GM21529 (cell line): ENCODE measurements around the gene BBS12.

ENCODE experiments used
- ATAC-seq: cut with Tn5 transposase; IDR thresholded peaks from one replicate; pipeline ENCODE4 v1.9.1; 2021; ENCODE audit not compliant: unreplicated experiment

The BBS12 gene

DNA sequence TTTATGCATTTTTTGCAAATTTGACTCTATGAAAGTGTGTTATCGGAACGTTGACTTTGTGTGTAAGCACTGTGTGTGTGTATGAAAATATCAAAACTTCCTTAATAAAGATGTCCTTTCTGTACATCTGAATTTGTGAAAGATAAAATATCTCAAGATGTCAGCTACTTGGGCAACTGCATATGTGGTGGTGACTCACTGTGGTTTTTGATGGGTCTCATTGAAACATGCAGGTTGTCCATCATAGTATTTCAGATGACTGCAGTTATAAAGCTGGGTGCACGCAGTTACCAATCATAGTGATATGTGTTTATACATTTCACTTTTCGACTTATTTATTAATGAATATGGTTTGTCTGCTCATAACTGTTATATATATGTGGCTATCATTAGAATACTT, 19.7 kb upstream of the BBS12 start:
- ATAC-seq = no peak

DNA sequence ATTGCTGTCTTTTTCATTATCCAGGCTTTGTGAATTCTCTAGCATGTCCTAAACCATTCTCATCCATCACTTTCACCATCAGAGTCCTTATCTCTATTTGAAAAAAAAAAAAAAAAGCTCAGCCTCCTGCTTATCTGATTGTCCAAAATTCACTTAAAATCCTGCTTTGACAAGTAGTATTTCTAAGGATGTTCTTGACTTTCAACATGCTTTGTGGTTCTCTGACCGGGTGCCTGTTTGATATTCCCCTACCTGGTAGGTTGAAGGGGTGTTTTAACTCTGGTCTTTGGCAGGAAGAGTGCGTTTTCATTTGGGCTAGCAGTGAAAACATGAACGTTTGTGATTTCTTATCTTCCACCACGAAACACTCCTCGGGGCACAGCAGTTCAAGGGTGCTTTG, 17.3 kb upstream of the BBS12 start:
- ATAC-seq = no peak

DNA sequence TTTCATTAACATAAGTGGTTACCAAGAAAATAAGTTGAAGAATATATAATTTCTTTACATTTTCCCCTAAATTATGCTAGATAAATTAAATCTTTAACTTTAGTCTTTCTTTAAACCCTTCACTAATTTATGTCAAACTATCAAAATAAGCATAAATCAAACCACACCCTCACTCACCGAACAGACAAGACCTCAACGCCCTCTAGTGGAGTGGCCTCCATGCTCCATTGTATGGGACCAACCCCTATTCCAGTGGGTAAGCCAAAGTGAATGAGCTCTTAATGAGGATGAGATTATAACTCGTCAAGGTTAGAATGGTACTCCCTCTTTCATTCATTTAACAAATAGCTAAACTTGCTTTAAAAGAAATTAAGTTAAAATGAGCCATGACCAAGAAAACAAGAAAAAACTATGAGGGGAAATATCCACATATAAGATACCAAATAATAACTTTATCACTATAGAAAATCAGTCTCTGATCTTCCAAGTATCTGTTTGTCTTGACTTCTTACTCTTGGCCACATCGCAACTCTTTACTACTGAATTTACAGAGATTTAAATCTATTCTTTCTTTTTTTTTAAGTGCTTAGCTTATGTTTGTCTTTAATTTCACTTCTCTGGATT, 15.6 kb upstream of the BBS12 start:
- peak; percentile 96 for ATAC-seq

DNA sequence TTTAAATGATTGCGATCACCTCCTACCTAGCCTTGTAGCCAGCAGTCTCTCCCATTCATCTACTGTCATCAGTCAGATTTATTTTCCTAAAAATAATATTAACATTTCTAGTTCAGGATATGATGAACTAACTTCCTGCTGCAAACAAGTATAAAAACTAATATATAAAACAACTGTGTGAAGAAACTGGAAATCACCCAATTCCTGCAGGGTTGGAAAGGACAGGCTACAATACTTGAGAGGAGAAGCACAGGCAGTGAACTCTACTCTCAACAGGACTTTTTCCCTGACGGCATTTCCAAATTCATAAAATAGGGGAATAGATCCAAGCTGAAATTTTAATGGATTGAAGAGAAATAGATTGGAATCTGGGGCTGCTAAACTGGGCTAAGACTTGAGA, 14.2 kb upstream of the BBS12 start:
- ATAC-seq = no peak

DNA sequence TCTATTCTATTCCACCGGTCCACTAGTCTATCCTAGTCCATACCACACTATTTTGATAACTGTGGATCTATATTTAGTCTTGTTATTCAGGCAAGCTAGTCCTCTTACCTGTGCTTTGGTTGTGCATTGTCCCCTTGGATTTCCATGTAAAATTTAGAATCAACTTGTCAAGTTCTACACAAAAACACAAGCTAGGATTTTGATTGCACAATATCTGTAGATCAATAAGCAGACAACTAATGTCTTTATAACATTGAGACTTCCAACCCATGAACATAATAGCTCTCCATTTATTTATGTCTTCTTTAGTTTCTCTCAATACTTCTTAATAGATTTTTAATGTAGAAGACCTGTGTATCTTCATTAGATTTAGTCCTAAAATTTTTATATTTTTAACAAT, 10.2 kb upstream of the BBS12 start:
- no peak for ATAC-seq

DNA sequence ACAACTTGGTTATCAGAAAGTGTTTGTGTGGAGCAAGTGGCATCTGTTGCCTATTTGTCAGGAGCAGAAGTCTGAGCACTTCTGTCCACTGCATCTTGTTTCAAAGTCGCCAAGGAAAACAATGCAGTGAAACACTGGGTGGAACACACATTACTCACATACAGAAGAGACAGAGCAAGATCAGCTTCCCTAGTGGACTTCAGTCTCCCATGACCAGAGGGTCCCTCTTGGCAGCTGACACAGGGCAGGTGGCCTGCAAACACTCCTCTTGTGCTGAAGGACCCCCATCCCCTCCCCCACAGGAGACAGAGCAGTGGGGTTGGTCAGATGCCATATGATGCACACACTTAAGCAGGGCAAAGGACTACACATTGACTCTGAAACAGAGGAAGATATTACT, 3.6 kb upstream of the BBS12 start:
- ATAC-seq = no peak

DNA sequence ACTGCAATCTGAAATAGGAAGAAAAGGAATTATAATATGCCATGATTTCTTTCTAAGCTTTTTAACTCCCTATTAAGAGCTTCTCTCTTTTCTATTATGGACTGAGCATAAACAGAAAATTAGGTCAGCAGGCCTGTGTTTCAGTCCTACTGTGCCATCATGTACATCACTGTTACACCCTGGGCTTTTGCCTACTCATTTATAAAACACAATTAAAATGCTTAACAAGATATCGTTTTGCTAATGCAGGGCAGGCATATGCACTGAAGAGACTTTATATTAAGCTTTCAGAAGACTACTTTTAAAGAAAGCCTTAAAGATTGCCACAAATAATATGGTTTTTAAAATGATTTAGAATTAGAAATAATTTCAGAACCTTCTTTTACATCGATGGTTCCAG, 828 bp upstream of the BBS12 start:
- ATAC-seq = no peak

DNA sequence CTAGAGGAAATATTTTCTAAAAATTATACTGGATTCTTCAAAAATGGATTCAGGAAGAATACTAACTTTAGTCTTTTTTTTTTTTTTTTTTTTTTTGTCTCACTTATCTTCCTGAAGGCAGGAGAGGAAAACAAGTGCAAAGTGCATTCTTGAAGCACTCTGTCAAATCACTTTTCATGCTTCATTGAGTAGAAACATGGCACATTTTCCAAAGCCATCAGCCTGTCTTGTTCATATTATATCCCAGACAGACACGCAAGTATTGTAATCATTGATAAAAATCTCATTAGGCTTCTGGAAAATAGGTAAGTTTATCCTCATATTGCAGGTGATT, 1.2 kb downstream of the BBS12 start:
- ATAC-seq = no peak

DNA sequence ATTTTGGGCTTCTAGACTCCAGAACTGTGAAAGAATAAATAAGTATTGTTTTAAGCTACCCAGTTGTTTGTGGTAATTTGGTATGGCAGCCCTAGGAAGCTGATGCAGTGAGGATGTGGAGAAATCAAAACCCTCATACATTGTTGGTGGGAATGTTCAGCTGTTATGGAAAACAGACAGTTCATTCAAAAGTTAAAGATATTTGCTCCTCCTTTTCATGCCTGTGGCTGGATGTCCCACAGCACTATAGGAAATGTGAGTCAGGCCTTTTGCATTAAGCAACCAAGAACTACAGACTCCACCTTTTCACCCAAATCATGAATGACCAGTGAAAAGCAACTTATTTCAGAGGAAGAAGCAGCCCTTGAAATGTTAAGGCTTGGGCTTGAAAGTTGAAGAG, 6.7 kb downstream of the BBS12 start:
- no peak for ATAC-seq

DNA sequence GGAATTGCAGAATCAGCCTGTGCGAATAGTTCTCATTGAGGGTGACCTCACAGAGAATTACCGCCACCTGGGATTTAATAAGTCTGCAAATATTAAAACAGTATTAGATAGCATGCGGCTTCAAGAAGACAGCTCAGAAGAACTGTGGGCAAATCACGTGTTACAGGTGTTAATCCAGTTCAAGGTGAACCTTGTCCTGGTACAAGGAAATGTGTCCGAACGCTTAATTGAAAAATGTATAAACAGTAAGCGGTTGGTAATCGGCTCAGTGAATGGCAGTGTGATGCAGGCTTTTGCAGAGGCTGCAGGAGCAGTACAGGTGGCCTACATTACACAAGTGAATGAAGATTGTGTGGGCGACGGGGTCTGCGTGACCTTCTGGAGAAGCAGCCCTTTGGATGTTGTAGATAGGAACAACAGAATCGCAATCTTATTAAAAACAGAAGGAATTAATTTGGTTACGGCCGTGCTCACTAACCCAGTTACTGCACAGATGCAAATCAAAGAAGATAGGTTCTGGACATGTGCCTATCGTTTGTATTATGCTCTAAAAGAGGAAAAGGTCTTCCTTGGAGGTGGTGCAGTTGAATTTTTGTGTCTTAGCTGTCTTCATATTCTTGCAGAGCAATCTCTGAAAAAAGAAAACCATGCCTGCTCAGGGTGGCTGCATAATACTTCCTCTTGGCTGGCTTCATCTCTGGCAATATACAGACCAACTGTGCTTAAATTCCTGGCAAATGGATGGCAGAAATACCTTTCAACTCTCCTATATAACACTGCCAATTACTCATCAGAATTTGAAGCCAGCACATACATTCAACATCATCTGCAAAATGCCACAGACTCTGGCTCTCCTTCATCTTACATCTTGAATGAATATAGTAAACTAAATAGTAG, 10.7 kb downstream of the BBS12 start:
- no peak for ATAC-seq

DNA sequence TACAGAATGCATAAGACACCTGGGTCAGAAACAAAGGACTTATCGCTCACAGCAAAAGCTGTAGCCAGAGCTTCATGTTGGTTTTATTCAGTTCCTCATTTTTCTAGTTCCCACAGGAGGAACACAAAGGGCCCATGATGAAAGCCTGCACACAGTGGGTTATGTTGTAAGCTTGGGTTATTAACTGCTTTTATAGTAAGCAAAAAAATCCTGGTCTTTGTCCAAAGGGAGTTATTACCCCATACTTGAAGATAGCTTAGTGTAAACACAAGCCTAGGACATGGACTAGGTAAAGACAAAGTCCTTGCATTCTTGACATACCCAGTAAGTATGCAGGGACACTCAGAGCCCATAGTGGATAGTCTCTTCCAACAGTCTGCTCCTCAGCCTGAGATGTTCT, 11.7 kb downstream of the BBS12 start:
- no peak for ATAC-seq

DNA sequence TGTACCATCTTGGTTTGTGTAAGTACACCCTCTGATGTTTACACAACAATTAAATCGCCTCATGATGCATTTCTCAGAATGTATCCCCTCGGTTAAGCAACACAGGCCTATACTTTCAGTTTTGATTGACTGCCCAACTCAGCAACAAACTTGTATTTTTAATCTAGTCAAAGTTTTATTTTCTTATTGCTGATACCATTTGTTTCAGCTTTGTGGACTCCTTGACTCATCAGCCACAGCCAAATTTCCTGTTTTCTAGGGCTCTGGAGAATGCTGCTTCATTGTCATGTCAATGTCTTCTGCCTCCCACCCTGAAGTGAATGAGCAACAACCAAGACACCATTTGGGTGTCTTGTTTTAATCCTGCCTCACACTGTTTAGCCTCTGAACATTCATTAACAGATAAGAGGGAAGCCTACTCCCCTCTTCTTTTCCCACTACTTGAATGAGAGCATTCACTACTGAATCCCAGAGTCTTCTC, 14.0 kb downstream of the BBS12 start:
- no peak for ATAC-seq

DNA sequence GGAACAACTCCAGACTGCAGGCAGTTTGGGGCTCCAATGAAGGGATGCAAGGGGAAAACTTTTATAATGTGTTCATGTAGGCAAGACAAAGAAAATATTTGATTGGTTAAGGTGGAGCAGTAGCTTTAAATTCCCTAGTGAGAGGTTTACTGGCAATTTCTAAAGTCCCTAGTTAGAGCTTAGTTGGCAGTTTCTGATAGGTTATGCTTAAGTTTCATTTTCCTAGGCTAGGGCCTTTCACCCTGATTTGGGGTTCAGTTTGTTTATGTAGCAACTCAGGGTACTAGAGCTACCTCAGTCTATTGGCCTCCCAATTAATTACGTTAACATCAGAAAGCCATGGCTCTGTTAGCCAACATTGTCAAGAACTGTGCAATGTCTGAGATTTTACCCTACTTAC, 14.6 kb downstream of the BBS12 start:
- ATAC-seq = no peak

DNA sequence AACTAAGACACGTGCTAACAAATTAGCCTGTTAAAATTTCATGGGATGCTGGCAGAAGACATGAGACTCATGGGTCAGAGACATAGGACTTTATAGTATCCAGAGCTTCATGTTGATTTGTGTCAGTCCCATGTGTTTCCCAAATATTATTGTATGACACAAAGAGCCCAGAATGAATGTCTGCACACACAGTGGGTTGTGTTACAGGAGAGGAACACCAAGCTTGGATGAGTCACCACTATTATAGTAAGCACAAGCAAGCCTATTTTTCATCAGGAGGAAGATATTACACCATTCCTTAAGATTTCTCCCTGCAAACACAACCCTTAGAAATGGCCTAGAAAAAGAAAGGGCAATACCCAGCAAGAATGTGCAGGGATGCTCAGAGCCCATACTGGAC, 15.4 kb downstream of the BBS12 start:
- ATAC-seq = no peak

DNA sequence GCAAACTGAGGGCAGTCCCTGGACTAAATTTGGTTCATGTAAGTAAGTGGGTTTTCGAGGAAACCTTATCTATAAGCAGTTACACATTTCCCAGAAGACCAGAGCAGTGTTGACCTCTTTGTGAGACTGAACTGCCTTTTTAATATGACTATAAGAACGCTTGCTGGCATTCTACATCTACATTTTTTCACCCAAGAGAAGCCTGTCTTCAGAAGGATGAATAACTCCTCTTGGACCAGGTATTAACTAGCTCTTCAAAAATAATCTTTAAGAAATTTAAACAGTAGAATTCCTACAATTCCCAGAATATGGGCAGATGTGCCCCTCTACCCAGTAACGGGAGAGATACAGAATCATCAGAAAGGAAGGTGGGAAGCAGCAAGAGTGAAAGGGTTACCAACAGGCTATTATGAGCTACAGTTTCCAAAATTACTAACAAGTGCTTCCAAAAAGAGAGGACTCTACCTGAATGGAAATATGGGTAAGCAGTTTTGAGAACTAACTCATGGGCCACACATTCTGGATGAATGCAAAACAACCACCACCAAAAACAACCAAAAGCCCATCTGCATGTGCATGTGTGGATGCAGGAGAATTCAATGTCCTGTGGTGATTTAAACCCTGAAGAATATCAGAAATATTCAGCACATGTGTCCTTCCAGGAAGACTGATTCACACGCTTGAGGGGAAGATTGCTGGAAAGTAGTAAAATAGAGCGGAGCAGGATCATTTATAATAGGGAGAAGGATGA, 17.4 kb downstream of the BBS12 start:
- ATAC-seq = no peak

DNA sequence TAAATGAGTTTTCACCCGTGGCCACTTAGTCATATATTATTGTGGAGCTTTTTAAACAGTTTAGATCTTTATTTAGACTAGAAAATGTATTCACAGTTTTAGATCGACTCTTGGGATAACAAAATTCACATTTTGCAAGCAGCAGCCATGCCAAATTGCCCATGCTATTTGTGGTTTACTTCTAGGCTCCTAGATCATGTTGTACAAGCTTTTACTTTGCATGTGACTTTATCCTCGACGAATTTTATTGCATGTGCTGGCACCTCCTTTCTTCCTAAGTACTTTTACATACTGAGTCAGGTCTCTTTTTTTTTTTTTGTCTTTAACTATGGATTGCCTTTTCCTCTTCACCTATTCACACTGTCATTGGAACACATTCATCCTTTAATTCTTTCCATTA, 23.2 kb downstream of the BBS12 start:
- no peak for ATAC-seq

DNA sequence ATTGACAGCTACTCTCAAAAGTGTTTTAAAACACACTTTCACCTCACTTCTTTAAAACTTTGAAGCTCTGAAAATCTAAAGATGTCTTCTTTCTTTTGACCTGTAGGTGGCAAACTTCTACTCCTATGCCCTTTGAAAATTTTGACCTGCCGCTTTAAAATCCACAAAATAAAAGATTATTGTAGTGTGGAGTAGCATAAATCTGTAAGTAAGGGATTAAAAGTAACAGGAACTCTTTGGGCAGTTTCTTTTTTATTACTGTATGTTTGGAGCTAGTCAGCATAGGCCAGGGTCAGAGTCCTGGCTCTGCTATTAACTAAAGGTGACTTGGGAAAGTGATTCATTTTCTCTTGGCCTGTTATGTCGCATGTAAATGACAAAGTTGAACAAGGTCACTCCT, 25.5 kb downstream of the BBS12 start:
- ATAC-seq = peak; percentile 44

DNA sequence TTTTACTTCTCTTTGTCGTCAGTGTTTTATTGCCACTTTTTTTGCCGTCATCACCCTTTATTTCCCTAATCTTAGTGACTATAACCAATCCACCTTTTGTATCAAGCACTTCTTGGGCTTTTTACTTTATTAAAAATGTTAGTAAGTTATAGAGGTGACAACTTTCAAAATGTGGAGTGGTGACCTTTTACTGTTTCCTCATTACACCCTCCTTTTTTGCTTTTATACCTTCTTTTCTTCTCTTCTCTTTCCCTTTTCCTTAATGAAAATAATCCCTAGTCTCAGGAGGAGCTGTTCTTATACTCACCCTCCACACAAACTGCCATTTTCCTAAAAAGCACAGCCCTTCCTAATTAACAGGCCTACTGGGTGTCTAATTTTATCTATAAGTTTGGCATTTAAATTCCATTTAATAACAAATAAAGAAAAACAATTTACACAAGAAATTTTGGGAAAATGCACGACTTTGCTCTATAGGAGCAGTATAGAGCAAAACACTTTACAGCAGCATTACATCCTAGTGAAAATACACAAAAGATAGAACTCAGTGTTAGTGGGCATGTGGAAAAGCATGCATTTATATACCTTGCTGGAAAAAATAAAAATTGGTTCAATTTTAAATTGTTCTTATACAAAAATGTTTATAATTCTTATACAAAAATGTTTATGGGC, 27.3 kb downstream of the BBS12 start:
- no peak for ATAC-seq

DNA sequence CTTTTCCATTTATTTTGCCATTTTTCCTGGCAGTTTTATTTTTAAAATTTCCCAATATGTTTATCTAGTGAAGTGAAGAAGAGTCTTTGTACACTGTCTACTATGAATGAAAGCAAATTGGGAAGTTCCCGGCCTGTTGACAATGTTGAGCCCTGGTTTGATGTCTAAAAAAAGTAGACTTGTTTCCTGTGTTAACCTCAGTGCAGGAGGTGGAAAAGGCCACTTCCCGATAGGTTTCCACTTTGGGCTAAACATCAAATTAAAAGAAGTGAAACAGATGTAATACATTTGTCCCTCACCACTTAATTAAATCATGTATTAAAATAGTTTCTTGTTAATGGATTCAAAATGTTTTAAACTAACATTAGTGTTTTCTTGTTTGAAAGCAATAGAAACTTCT, 30.0 kb downstream of the BBS12 start:
- ATAC-seq = no peak

DNA sequence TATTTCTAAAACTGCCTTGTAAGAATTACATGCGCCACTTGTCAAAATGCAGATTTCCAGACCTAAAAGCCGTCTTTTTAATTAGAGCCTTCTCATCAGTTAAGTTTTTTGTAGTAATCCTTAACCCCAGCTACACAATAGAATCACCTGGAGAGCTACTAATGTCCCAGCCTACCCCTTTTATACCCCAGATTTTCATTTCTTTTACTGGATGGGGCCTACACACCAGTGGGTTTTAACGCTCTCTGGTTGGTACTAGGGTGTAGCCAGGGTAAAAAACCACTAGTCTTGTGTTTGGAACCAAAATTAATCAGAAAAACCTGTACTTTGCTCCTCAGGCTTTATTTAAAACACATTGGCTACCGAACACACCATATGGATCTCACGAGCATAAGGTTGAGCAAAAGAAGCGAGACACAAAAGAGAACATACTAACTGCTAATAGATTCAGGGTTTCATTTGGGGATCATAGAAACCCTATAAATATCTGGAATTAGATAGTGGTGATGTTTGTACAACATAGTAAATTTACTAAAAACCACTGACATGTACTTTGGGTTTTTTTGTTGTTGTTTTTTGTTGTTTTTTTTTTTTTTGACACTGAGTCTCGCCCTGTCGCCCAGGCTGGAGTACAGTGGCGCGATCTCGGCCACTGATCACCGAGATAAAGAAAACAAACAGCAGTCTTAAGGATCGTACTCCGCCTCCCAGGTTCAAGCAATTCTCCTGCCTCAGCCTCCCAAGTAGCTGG, 30.6 kb downstream of the BBS12 start:
- no peak for ATAC-seq
